H7 (cell line): ENCODE results near the gene FBLN2. TPM values are rescaled to one million over a fixed set of nuclear protein-coding genes. Genes with fewer than 3 reads are reported as not detected.
A peak's percentile ranks its signal among the peaks of the same experiment; 100 is the strongest.

ENCODE experiments used
- DNase-seq: peaks from one replicate; pipeline ENCODE4 v3.0.0; 2012
- H3K27me3 ChIP-seq: 2 replicates; pipeline ENCODE4 v1.6.0; 2011; ENCODE audit warnings: mild to moderate bottlenecking, low read length; ENCODE audit not compliant: control insufficient read depth, insufficient read depth
- H3K36me3 ChIP-seq: replicated peaks from 2 replicates; pipeline ENCODE4 v1.5.1; 2011; ENCODE audit warnings: low read length; ENCODE audit not compliant: control insufficient read depth, insufficient read depth
- H3K4me3 ChIP-seq: 2 replicates; pipeline ENCODE4 v1.5.1; 2011; ENCODE audit warnings: low read depth, mild to moderate bottlenecking, control low read depth, low read length, moderate library complexity; ENCODE audit not compliant: insufficient read depth
- total RNA-seq: library from RNA; depleted of rRNA; stranded (reverse); fragments of >200 nt; shearing (Covaris generic); gene quantifications from 2 replicates; pipeline ENCODE4 v1.2.3, GENCODE V29; 2014

FBLN2 gene
- total RNA-seq, 1 experiment from 2014 or later: 27.4 TPM

DNA sequence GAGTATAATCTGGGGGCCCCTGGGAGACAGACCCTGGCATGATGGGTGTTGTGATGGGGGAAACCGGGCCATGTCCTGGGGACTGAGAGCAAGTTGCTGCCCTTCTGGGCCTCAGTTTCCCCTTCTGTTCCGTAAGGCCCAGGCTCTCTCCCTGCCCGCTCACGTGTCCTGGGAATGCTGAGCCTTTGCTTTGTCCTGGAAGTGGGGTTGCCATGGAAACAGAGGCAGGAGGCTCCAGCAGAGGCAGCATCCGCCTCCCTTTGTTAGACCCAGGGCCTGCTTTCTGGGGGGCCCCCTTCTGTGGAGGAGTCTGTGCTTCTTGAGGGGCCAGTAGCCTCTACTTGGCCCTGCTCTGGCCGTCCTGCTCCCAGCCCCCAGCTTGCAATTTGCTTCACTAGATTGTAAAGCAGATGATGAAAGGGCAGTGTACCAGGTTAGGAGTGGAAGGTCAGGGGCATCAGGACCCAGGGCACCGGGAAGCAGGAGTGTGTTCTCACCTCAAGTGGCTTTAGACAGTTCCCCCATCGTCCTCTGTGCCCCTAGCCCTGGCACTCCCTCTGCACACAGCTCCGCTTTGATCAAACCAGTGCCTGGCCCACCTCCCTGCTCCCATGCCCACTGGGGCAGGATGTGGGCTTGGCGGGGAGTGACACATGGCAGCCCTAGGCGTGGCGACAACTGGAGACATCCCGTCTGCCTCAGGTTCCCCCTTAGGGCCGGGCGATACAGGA is 105.6 kb downstream of the FBLN2 start:
- peak; percentile 89 for DNase-seq
- Histone ChIP-seq H3K27me3 (peaks cover 21% of the 10 kb centered on the region), H3K36me3 (no peaks in the 10 kb centered on the region), H3K4me3 (no peak overlapping the region)

- DNase-seq: peak; percentile 98
- peaks cover 21% of the 10 kb centered on the region for H3K27me3 ChIP-seq
- peak overlapping the region; percentile 23; the same call in 1 of the 2 replicates for H3K4me3 ChIP-seq
- no peaks in the 10 kb centered on the region for H3K36me3 ChIP-seq
Observed at GRCh38 chr3:13655061-13655913, 106.4 kb downstream of the FBLN2 start.

- no peak for DNase-seq
- no peak overlapping the region for H3K4me3 ChIP-seq
- H3K27me3 ChIP-seq: peaks cover 21% of the 10 kb centered on the region
- no peaks in the 10 kb centered on the region for H3K36me3 ChIP-seq
Observed at GRCh38 chr3:13656584-13657301, 107.8 kb downstream of the FBLN2 start.

DNA sequence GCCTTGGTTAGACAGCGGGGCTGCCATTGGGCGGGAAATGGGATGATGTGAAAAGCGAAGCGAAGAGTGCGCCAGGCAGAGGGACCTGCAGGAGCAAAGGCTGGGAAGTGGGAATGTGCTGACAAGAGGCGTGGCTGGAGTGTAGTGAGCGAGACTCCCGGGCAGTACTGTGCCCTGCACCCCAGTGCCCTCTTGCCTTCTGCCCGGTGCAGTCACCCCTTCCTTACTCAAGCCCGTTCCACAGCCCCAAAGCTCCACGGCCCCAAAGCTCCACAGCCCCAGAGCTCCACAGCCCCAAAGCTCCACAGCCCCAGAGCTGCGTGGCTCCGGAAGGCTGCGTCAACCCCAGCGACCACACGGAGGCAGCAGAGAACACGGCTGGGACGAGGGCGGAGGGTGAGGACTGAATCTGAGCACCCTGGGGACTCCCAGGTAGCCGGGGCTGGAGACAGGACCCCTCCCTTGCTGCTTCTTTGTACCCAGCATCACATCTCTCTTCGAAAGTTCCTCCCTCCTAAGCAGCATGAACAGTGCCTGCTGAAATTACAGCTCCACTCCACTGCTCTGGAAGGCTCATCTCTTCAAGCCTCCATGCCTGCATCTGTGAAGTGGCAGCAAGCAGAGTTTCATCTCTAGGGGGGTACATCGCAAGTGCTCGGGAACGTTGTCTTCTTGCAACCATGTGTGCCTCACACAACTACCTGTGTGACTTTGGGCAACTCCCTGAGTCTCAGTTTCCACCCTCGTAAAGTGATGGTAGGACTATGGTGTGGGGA is 108.9 kb downstream of the FBLN2 start:
- no peak overlapping the region; the same call in 1 of the 2 replicates for H3K4me3 ChIP-seq
- peak; percentile 95 for DNase-seq
- peaks cover 21% of the 10 kb centered on the region for H3K27me3 ChIP-seq
- H3K36me3 ChIP-seq: no peaks in the 10 kb centered on the region

- no peak for DNase-seq
- Histone ChIP-seq H3K27me3 (peaks cover 21% of the 10 kb centered on the region), H3K4me3 (no peak overlapping the region), H3K36me3 (no peaks in the 10 kb centered on the region)
Observed at GRCh38 chr3:13658681-13659080, 109.8 kb downstream of the FBLN2 start.

GRCh38 chr3:13659221-13659969 is 110.5 kb downstream of the FBLN2 start:
- Histone ChIP-seq H3K36me3 (no peaks in the 10 kb centered on the region), H3K4me3 (no peak overlapping the region), H3K27me3 (peaks cover 21% of the 10 kb centered on the region)
- no peak for DNase-seq

GRCh38 chr3:13660042-13660874 is 111.3 kb downstream of the FBLN2 start:
- DNase-seq: no peak

DNA sequence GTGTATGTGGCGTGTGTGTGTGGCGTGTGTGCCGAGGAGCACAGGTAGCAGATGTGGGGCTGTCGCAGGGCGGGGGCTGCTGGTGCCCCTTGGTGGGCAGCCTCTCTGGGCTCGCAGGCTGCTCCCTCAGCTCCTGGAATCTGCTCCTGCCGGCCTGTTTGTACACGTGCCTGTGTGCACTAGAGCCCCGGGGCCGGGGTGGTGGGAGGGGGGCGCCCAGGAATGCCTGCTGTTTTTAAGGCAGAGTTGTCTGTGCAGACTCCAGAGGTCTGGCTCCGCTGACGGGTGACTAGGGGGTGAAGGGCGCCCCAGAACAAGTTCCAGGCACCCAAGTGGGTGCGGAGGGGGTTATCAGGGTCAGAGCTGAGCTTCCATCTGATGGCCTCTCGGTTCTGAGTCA is 112.2 kb downstream of the FBLN2 start:
- no peak for DNase-seq
- no peak overlapping the region for H3K4me3 ChIP-seq
- H3K27me3 ChIP-seq: peaks cover 7% of the 10 kb centered on the region
- H3K36me3 ChIP-seq: no peaks in the 10 kb centered on the region

More at GRCh38 chr3:13660042-13660874, 111.3 kb downstream of the FBLN2 start:
- no peak overlapping the region for H3K4me3 ChIP-seq
- H3K36me3 ChIP-seq: no peaks in the 10 kb centered on the region
- H3K27me3 ChIP-seq: peaks cover 14% of the 10 kb centered on the region

GRCh38 chr3:13662238-13662847 is 113.4 kb downstream of the FBLN2 start:
- peak; percentile 78 for DNase-seq
- Histone ChIP-seq H3K4me3 (no peak overlapping the region), H3K27me3 (no peaks in the 10 kb centered on the region)

DNA sequence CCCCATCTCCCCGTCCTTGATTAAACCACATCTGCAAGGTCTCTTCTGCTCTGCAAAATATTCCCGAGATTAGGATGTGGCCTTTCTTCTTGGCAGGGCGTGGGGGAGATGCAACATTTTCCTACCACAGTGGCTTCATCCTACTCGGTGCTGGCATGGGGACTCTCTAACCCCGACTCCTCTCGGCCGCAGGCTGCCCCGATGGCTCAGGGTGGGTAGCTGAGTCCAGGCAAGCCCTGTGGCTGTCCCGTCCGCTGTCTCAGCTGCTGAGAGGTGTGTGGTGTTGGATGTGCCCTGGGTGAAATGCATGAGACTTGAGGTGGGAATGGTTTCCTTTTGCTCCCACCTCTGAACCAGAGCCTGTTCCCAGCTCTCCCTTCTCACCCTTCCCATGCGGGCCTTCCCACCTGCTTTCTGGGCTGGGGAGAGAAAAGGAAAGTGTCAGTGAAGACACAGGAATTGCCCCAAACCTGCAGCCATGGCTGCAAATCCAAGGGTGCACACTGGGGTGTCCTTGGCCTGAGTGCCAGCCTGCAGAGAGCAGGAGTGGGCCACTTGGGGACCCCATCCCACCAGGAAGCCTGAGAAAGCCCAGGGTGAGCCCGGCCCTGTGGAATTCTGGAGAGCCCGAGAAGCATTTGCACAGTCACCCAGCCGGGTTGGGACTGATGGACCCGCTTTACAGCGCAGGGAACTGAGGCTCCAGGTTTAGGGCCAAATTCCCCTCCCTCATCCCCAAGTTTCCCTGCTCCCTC is 115.0 kb downstream of the FBLN2 start:
- DNase-seq: no peak
- Histone ChIP-seq H3K4me3 (no peak overlapping the region), H3K27me3 (no peaks in the 10 kb centered on the region), H3K36me3 (no peaks in the 10 kb centered on the region)

More at GRCh38 chr3:13662238-13662847, 113.4 kb downstream of the FBLN2 start:
- H3K36me3 ChIP-seq: no peaks in the 10 kb centered on the region

GRCh38 chr3:13665582-13666226 is 116.8 kb downstream of the FBLN2 start:
- Histone ChIP-seq H3K4me3 (no peak overlapping the region), H3K36me3 (no peaks in the 10 kb centered on the region), H3K27me3 (no peaks in the 10 kb centered on the region)
- no peak for DNase-seq
